Stimulated activated CD4-positive, alpha-beta T cell treated with anti-CD3 and anti-CD28 coated beads, Interleukin-12 subunit alpha, Interleukin-12 subunit beta, amount 100 ng/mL, for 48 hours (primary cell): ENCODE data around the gene ZBTB44.
"Not testable (repeated sequence)": the region's sequence is repeated elsewhere in the genome, so short reads cannot be mapped to it uniquely, and the experiment has no call there.

ENCODE experiments used
- DNase-seq, 3 donors: peaks; one replicate each; pipeline ENCODE4 v3.0.0-alpha.2; 2020; ENCODE audit warnings: low read depth in 2 of 3, low spot score in 1 of 3

The ZBTB44 gene

DNA sequence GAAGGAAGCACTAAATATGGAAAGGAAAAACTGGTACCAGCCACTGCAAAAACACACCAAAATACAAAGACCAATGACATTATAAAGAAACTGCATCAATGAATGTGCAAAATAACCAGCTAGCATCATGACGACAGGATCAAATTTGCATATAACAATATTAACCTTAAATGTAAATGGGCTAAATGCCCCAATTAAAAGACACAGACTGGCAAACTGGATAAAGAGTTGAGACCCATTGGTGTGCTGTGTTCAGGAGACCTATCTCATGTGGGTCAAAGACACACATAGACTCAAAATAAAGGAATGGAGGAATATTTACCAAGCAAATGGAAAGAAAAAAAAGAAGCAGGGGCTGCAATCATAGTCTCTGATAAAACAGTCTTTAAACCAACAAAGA lies 63.0 kb downstream of the ZBTB44 start:
- DNase-seq = not testable (repeated sequence)

DNA sequence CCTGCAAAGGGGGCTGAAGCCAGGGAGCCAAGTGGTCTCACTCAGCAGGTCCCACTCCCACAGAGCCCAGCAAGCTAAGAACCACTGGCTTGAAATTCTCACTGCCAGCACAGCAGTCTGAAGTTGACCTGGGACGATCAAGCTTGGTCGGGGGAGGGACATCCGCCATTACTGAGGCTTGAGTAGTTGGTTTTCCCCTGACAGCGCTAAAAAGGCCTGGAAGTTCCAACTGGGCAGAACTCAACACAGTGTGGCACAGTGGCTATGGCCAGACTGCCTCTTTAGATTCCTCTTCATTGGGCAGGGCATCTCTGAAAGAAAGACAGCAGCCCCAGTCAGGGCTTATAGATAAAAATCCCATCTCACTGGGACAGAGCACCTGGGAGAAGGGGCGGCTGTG lies 64.8 kb downstream of the ZBTB44 start:
- DNase-seq = not testable (repeated sequence)

DNA sequence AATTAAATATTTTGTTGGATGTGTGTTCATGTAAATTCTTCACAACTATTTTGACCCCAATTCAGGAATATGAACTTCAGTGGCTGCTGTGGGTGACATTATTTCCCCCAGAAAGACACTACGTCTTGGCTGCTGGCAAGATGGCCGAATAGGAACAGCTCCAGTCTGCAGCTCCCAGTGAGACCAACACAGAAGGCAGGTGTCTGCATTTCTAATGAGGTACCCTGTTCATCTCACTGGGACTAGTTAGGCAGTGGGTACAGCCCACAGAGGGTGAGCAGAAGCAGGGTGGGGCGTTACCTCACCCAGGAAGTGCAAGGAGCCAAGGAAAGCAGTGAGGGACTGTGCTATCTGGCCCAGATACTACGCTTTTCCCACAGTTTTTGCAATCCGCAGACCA lies 65.3 kb downstream of the ZBTB44 start:
- no peak for DNase-seq

DNA sequence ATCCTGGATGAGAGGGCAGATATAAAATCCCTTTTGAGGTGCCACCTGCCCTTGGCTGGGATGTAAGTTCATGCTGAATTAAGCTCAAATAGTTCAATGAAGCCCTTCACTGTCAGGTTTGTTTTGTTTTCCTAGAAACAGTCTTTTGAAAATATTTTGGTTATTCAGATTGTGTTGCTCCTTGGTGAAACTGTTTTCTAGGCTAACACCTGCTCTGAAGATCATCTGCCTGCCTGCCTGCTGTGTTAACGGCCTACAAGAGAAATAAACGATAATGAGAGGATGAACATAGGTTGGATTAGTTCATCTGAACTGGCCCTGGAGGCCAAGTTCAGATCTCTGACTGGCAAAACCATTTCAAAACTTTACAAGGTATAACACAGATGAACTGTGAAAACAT lies 67.4 kb downstream of the ZBTB44 start:
- DNase-seq = no peak

DNA sequence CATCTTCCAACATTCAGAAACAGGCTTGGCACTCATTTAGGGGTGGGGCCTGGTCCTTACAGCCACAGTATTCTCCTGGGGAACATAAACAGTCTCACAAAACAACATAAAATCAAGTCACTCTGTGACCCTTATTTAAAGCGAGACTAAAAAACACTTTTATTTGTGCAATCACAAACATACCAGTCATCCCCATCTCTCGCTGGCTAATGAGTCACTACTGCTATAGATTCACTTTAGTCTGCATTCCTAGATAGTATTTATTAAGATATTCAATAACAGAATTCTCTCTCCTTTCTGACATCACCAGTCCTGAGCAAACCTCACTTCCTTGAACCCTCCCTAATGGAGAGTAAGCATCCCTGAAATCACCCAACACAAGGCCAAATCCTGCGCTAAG lies 68.0 kb downstream of the ZBTB44 start:
- DNase-seq = no peak

DNA sequence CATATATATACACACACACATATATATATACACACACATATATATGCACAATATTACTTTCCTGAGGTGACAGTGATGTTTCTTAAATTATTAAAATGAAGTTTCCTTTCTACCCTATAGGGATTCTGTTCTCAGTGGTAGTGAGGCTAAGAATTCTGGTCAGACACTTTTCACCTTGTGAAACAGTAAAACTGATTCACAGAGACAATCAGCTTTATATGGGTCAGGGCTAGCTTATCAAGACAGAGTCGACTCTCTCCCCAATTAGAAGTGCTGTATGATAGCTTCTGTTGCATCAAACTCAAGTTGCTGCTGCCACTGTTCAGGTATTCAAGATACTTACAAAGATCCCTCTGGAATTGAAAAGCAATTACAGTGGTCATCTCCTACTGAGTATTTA lies 68.4 kb downstream of the ZBTB44 start:
- DNase-seq = no peak

DNA sequence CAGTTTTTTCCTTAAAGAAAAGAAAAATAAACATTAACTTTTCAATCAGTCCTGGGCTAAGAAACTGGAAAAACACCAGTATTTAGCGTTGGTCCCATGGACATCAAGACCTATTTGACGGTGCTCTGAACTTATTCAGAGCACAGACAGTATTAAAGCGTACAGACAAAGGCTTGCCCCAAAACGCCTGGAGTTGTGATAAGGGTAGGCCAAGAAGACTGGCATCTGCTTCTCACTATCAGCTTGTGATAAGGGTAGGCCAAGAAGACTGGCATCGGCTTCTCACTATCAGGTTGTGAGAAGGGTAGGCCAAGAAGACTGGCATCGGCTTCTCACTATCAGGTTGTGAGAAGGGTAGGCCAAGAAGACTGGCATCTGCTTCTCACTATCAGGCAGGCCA lies 69.3 kb downstream of the ZBTB44 start:
- not testable (repeated sequence) for DNase-seq

DNA sequence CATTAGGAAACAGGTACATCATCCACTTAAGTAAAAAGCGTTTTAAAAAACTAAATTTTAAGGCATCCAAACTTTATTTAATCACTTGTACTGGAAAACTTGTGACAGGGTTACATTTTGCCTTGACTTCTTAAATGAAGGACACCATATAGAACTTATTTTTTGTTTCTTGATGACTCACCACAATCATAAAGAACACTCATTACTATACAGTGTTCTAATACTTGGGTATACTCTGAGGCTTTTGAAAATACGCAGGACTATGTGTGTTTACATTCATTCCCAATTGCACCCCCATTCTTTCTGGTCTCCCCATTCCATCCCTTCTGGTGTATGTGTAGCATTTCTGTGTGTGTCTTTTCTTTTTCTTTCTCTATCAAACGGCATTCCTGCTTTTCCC lies 69.9 kb downstream of the ZBTB44 start:
- DNase-seq = no peak

DNA sequence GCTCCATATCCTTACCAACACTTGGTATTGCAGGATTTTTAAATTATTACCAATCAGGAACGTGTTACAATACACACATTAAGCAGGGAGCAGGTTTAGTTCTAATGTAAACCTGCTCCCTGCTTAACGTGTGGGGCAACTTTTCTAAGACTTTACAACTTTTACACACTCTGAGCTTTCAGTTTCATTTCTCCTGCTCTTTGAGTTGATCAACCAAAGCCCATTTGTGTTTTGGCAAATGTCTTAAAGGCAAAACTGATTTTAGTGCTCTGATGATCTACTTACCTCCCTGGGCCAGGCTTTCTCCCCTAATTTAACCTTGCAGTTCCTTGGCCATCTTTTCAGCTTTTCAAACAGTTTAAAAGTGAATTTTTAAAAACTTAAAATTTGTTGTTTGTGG lies 70.9 kb downstream of the ZBTB44 start:
- DNase-seq = no peak

DNA sequence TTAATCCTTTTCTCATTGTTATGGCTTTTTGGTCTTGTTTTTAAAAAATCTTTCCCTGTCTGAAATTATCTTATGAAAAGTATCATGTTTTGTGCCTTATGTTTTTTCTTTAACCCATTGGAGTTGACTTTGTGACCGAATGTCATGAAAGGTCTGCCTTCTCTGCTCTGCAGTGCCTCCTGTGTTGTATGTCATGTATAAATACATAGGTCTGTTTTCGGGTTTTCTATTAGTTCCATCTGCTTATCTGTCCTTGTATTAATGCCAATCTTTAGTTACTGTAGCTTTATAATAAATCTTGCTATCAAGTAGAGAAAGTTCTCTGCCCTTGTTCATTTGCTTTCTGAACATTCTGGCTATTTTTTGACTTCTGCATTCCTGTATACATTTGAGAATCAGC lies 73.0 kb downstream of the ZBTB44 start:
- no peak for DNase-seq

DNA sequence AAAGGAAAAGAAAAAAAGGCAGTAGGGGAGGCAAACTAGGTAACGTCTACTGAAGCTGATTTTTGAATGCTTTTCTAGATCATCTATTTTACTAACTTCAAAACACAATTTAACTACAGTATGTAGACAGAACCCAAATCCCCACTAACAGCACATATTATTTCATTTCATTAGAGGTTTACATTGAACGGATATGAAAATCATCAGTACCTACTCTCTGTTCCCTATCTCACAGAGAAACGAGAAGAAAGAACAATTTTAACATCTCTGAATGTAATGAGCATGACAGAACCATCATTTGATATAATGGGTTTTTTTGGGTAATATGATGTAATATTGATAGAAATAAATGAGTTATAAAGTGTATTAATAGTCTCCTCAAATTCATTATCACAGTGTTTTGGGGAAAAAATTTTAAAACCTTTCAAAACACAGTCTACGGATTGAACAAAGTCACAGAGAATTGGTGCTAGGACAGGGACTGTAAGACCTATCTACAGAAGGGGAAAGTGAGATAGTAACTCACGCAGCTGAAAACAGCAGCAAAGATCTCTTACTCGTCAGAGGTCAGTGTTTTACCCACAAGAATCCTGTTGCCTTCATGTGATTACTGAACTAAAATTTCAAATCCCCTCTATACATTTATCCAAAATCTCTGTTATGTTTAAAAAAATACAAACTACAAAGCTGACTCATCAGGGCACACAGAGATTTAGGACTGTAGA lies 77.3 kb downstream of the ZBTB44 start:
- DNase-seq = no peak

DNA sequence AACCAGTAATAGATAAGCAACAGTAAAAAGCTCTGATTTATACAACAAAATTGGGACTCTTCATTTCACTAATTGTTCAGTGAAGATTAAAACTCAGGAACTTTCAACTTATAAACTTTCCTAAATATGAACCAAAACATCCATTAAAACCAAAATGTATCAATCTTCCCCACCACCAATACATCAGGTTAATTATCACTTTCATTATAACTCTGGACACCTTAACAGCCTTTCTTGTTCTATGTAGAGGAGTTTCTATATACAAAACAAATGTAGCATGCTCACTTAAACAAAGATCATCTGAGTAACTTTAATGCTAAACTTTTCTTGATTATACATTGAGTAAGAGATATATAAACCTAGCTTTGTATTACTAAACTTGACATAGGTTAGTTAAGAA lies 80.4 kb downstream of the ZBTB44 start:
- no peak for DNase-seq

DNA sequence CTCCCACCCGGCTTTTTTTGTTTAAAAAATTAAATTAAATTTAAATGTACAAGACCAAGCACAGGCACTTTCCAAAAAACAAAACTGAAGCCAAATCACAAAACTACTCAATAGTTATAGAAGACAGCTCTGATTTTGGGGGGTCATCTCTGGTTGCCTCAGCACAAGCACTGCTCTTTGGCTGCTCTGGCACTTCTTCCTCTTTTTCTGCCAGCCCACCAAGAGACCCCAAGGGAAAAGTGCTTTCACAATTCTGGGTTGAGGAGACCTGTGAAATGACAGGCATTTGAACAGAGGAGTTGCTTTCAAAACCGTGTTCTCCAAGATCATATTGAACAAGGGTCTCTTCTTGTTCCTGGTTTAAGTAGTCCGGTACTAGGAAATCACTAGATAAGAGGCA lies 80.8 kb downstream of the ZBTB44 start:
- DNase-seq = not testable (repeated sequence)

DNA sequence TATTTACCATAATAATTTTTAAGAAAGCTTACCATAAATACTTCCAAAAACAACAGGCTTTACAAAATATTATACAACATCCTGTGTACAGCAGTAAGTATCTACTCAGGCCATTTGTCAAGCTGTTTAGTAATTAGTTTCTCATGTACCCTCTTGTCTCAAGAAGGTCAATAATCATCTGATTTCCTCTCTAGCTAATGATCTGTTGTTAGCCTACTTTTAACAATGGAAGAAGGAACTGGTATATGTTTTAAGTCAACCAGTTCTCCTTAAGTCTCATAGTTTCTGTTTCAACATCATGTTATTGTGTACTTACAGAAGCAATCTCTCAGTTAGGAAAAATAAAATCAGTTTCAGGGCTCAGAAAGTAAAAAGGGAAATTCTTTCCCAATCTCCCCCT lies 81.2 kb downstream of the ZBTB44 start:
- not testable (repeated sequence) for DNase-seq

DNA sequence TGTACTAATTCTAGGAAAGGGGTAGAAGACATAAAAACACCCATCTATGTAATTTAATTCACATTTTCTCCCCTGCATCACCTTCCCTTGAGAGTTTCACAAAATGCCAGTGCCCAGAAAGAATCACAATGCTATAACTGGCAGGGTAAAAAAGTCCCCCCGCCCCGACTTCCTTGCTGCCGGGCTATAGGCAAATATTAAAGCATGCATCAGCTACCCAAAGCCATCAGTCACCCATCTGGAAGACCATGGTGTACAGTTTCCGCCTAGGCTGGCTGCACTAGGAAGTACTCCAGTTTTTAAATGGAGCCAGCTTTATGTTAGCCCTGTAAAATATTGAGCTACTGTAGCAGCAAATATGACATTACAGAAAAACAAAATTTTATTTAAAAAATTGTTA lies 87.3 kb downstream of the ZBTB44 start:
- DNase-seq = no peak

DNA sequence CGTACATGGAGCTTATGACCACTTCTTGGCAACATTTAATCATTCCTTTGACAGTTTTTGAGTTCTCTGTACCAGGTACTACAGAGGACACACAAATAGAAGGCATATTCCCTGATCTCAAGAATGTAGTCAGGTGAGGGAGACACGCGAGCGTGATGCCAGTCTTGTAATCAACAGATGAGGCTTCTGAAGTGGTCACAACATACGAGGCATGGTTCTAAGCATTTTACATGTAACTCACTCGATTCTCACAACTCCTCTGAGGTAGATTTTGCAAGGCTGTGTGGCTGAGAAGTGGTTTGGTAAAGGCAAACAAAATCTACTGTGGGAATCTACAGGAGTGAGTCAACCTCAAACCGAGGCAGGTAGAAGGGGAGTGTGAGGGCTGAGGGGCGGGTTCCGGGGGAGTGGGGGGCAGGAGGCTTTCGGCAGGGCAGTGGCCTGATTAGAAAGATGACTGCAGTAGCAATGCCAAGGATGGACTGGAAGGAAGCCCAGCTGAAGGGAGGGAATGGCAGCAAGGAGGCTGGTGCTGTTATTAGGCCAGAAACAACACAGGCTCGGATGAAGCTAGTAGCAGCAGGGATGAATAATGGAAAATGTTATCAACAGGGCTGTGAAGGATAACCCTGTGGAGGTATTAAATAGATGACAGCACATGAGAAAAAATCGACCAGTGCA lies 91.3 kb downstream of the ZBTB44 start:
- no peak for DNase-seq

DNA sequence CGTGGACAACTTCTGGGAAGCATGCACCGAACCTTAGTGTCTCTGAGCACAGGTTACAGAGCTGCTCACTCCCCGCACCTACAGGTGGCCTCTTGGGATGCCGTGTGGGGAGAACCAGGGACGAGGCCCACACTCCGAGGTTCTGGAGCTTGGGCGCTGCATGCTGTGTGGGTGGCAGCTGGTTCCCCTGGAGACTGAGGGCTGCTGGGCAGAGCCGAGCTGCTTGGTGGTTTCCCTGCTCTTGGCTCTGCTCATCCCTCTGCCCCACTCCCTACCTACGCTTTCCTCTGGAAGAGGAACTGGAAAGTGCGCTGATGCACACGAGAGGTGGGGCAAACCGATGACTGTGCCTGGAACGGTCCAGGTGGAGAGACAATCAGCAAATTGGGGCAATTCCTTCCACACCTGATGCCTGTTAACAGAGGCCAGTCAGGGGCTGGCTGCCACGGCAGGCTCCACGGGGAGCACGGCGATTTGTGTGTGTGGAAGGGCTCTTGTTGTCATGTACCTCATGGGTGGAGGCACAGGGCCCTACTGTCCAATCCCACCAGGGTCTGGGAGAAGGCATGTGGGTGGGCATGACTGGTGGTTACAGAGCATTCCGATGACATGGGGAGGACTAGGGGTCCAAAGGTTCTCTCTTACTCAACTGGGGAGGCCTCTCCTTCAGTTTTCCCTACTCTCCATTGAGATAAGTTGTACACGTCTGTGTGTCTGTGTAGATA lies 94.2 kb downstream of the ZBTB44 start:
- no peak for DNase-seq

DNA sequence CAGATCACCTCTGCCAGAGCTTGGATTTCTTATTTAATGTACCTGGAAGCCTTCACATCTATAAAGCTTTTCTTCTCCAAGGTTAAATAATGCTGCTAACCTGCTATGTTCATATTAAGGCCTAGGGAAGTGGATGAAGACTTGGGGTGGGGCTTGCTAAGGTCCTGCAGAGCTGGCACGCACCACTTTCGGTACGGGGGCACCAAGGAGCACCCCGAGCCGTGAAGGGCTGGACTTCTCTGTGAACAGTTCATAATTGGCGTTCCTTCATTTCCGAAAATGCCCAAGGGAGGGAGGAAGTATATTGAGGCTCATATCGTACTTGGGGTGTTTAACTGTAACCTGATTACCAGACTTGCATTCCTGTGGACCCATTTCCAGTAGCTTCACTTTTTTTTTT lies 95.6 kb downstream of the ZBTB44 start:
- DNase-seq = no peak

DNA sequence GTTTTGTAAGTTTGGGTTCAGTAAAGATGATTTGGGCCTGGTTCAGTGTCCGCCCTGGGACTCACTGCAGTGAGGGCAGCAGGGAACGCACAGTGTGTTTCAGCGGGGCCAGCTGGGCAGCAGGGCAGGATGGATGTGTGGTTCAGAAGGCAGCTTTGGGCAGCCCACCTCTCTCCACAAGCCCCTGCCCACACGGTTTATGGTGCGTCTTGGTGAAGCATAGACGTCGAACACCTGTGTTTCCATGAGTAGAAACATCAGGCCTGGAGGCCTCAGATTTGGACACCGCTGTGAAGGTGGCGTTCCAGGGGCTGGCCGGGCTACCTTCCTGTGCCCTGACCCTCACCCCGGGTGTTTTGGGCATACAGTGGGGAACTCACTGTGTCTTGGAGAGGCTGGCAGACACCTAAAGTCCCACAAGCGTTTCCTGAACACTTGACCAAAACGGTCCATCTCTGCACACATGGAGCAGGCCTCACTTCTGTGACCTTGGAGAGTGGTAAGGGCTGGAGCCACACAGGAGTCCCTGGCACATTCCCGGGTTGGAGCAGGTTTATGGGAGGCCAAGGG lies 96.1 kb downstream of the ZBTB44 start:
- no peak for DNase-seq

DNA sequence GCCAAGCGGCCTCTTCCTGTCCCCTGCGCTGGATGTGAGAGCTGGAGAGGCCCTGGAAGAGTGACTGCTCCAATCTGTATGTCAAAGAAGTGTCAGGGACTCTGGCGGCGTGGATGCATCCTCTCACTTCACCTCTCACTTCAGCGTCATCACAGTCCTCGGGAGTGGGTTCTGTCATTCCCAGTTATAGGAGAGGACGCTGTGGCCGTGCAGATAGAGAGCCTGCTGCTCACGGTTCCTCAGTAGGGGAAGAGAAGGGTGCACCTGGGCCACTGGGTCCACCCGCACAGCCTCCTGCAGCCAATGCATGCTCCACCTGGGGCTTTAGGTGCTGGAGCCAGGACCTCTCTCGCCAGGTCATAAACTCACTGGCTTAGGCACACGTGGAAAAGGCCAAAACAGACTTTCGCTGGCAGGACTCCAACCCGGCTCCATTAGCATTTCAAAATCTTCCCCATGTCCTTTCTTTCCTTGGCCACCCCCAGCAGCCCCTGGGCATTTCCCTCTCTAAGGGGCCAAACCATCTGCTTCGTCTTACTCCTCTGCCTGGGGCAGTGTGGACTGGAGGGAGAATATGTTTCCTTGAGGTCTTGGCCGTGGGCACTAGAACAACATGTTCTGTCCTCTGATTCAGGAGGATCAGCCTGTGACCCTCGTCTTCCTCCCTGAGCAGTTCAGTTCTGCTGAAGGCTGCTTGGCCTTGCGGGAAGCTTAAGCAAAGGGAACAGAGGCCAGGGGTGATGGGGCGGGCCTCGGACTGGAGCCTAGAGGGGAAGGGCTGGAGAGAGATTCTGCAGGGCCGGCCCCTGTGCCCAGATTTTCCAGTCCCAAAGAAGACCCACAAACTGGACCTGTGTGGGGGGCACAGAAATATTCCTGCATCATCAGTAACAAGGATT lies 97.3 kb downstream of the ZBTB44 start:
- no peak for DNase-seq

DNA sequence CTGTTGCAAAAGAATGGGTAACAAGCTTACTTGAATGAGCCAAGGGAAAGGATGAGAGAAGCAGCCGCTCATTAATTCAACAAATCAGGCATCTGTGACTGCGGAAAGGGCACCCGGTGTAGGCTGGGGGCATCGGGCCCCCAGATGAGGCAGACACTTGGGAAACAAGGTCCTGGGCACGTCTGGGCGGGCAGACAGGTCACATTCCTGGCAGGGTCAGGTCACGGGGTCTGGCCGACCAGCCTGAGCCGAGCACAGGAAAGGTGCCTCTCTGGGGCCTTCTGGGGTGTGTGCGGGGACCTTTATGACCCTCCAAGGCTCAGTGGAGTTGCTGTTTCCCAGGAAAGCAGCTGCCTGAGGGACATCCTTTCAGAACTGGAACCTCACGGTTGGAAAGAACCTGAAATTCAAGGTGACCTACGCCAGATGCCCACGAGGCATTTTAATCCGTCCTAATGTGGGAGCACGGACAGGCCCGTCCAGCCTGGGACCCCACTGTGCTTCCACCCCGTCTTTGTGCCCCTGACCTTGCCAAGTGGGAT lies 98.1 kb downstream of the ZBTB44 start:
- no peak for DNase-seq
